IPS DF 4.7 (cell line): ENCODE measurements around the gene SH3PXD2A.

Experiments used
- DNase-seq: peaks from one replicate; pipeline ENCODE4 v3.0.0-alpha.2; 2013; ENCODE audit warnings: low spot score; ENCODE audit errors: extremely low read depth

Gene SH3PXD2A

GRCh38 chr10:103589074-103589630 lies 266.2 kb downstream of the SH3PXD2A start:
- no peak for DNase-seq

GRCh38 chr10:103587073-103587472 lies 268.3 kb downstream of the SH3PXD2A start:
- DNase-seq, result no peak

- no peak for DNase-seq
Measured at GRCh38 chr10:103585011-103585405, 270.4 kb downstream of the SH3PXD2A start.

- DNase-seq, result no peak
Measured at GRCh38 chr10:103584216-103585010, 271.0 kb downstream of the SH3PXD2A start.

GRCh38 chr10:103583871-103584215 lies 271.5 kb downstream of the SH3PXD2A start:
- no peak for DNase-seq

- no peak for DNase-seq
Measured at GRCh38 chr10:103582331-103583123, 272.8 kb downstream of the SH3PXD2A start.

GRCh38 chr10:103581499-103581898 lies 273.9 kb downstream of the SH3PXD2A start:
- DNase-seq, result no peak

GRCh38 chr10:103580430-103580829 lies 274.9 kb downstream of the SH3PXD2A start:
- DNase-seq, result no peak

- no peak for DNase-seq
Measured at GRCh38 chr10:103580011-103580410, 275.4 kb downstream of the SH3PXD2A start.

GRCh38 chr10:103578782-103579382 lies 276.5 kb downstream of the SH3PXD2A start:
- no peak for DNase-seq

- DNase-seq, result no peak
Measured at GRCh38 chr10:103576862-103577261, 278.5 kb downstream of the SH3PXD2A start.

- DNase-seq, result no peak
Measured at GRCh38 chr10:103576076-103576471, 279.3 kb downstream of the SH3PXD2A start.

GRCh38 chr10:103575416-103576075 lies 279.8 kb downstream of the SH3PXD2A start:
- no peak for DNase-seq

GRCh38 chr10:103574097-103575061 lies 281.0 kb downstream of the SH3PXD2A start:
- no peak for DNase-seq

GRCh38 chr10:103573205-103573487 lies 282.2 kb downstream of the SH3PXD2A start:
- DNase-seq, result no peak

GRCh38 chr10:103572347-103573204 lies 282.8 kb downstream of the SH3PXD2A start:
- DNase-seq, result no peak

GRCh38 chr10:103571656-103571975 lies 283.8 kb downstream of the SH3PXD2A start:
- DNase-seq, result no peak

- DNase-seq, result no peak
Measured at GRCh38 chr10:103570844-103571655, 284.3 kb downstream of the SH3PXD2A start.

- DNase-seq, result no peak
Measured at GRCh38 chr10:103569896-103570295, 285.5 kb downstream of the SH3PXD2A start.
